GM18868 (cell line): ENCODE measurements around the gene ADGB.
"Not testable (repeated sequence)": the region's sequence is repeated elsewhere in the genome, so short reads cannot be mapped to it uniquely, and the experiment has no call there.

Source experiments
- ATAC-seq: cut with Tn5 transposase; IDR thresholded peaks from one replicate; pipeline ENCODE4 v1.9.1; 2021; ENCODE audit warnings: mild to moderate bottlenecking, moderate library complexity; ENCODE audit not compliant: unreplicated experiment

The ADGB gene

GRCh38 chr6:146598772-146599405, at the start of gene ADGB:
TSS of gene ADGB (plus strand) at chr6:146598972. CDS start at chr6:146599041, 69 bp downstream.
- ATAC-seq = peak; percentile 65

- ATAC-seq = no peak
Measured at GRCh38 chr6:146550911-146551310, 47.9 kb upstream of the ADGB start.

GRCh38 chr6:146551545-146551944, 47.2 kb upstream of the ADGB start:
- ATAC-seq = no peak

GRCh38 chr6:146553377-146554135, 45.2 kb upstream of the ADGB start:
- no peak for ATAC-seq

GRCh38 chr6:146560607-146561006, 38.2 kb upstream of the ADGB start:
- ATAC-seq = no peak

GRCh38 chr6:146566661-146567060, 32.1 kb upstream of the ADGB start:
- ATAC-seq = not testable (repeated sequence)

- not testable (repeated sequence) for ATAC-seq
Measured at GRCh38 chr6:146568619-146569018, 30.2 kb upstream of the ADGB start.

GRCh38 chr6:146574211-146574610, 24.6 kb upstream of the ADGB start:
- no peak for ATAC-seq

GRCh38 chr6:146578054-146578453, 20.7 kb upstream of the ADGB start:
- ATAC-seq = no peak

- no peak for ATAC-seq
Measured at GRCh38 chr6:146581968-146582367, 16.8 kb upstream of the ADGB start.

GRCh38 chr6:146582857-146583256, 15.9 kb upstream of the ADGB start:
- ATAC-seq = no peak

GRCh38 chr6:146583966-146584365, 14.8 kb upstream of the ADGB start:
- no peak for ATAC-seq

GRCh38 chr6:146587459-146587858, 11.3 kb upstream of the ADGB start:
- no peak for ATAC-seq

- no peak for ATAC-seq
Measured at GRCh38 chr6:146590492-146590891, 8.3 kb upstream of the ADGB start.

GRCh38 chr6:146592451-146592850, 6.3 kb upstream of the ADGB start:
- ATAC-seq = no peak

- ATAC-seq = no peak
Measured at GRCh38 chr6:146593986-146594385, 4.8 kb upstream of the ADGB start.

- no peak for ATAC-seq
Measured at GRCh38 chr6:146594495-146594894, 4.3 kb upstream of the ADGB start.

GRCh38 chr6:146595972-146596731, 2.6 kb upstream of the ADGB start:
- peak; percentile 50 for ATAC-seq

- no peak for ATAC-seq
Measured at GRCh38 chr6:146601352-146601751, 2.6 kb downstream of the ADGB start.

- ATAC-seq = no peak
Measured at GRCh38 chr6:146602526-146602925, 3.8 kb downstream of the ADGB start.

- no peak for ATAC-seq
Measured at GRCh38 chr6:146613947-146614346, 15.2 kb downstream of the ADGB start.

GRCh38 chr6:146620655-146621054, 21.9 kb downstream of the ADGB start:
- no peak for ATAC-seq
